Rectal smooth muscle tissue (tissue), 1 donor: ENCODE measurements around the gene SBDS.
"Not testable (repeated sequence)": the region's sequence is repeated elsewhere in the genome, so short reads cannot be mapped to it uniquely, and the experiment has no call there.

Source experiments
- H3K27ac ChIP-seq: one replicate; pipeline ENCODE4 v1.7.0; 2013; ENCODE audit warnings: low read depth, low read length, inconsistent platforms
- H3K27me3 ChIP-seq: one replicate; pipeline ENCODE4 v1.7.0; 2013; ENCODE audit warnings: low read length; ENCODE audit not compliant: control insufficient read depth, insufficient read depth
- H3K36me3 ChIP-seq: one replicate; pipeline ENCODE4 v1.7.0; 2013; ENCODE audit warnings: low read length; ENCODE audit not compliant: control insufficient read depth, insufficient read depth
- H3K4me1 ChIP-seq: one replicate; pipeline ENCODE4 v1.7.0; 2013; ENCODE audit warnings: low read length; ENCODE audit not compliant: control insufficient read depth, insufficient read depth
- H3K4me3 ChIP-seq: one replicate; pipeline ENCODE4 v1.7.0; 2013; ENCODE audit warnings: low read length
- H3K9ac ChIP-seq: one replicate; pipeline ENCODE4 v1.7.0; 2013; ENCODE audit warnings: low read length

SBDS gene

GRCh38 chr7:66978312-66978711 lies 17.1 kb downstream of the SBDS start:
- H3K27me3 ChIP-seq, H3K4me3 ChIP-seq, H3K27ac ChIP-seq, H3K4me1 ChIP-seq, H3K36me3 ChIP-seq, H3K9ac ChIP-seq: not testable (repeated sequence)

GRCh38 chr7:66974986-66975590 lies 20.3 kb downstream of the SBDS start:
- H3K27me3 ChIP-seq: no peaks in the 10 kb centered on the region
- H3K9ac ChIP-seq: no peak overlapping the region
- H3K4me1 ChIP-seq: no peaks in the 10 kb centered on the region
- H3K4me3 ChIP-seq: no peak overlapping the region
- no peak overlapping the region for H3K27ac ChIP-seq
- H3K36me3 ChIP-seq: no peaks in the 10 kb centered on the region

- H3K27me3 ChIP-seq: no peaks in the 10 kb centered on the region
- no peaks in the 10 kb centered on the region for H3K4me1 ChIP-seq
- no peaks in the 10 kb centered on the region for H3K36me3 ChIP-seq
- H3K9ac ChIP-seq: no peak overlapping the region
- H3K4me3 ChIP-seq: no peak overlapping the region
- no peak overlapping the region for H3K27ac ChIP-seq
Observed at GRCh38 chr7:66970310-66970709, 25.1 kb downstream of the SBDS start.

- H3K36me3 ChIP-seq, H3K4me3 ChIP-seq, H3K9ac ChIP-seq: not testable (repeated sequence)
Observed at GRCh38 chr7:66969001-66969400, 26.4 kb downstream of the SBDS start.

GRCh38 chr7:66967029-66967428 lies 28.4 kb downstream of the SBDS start:
- Histone ChIP-seq H3K4me1 (no peaks in the 10 kb centered on the region), H3K27me3 (no peaks in the 10 kb centered on the region), H3K4me3 (no peak overlapping the region), H3K27ac (no peak overlapping the region), H3K36me3 (no peaks in the 10 kb centered on the region), H3K9ac (no peak overlapping the region)

More at GRCh38 chr7:66969001-66969400, 26.4 kb downstream of the SBDS start:
- not testable (repeated sequence) for H3K27ac ChIP-seq, H3K27me3 ChIP-seq, H3K4me1 ChIP-seq

- Histone ChIP-seq H3K4me1 (no peaks in the 10 kb centered on the region), H3K27me3 (no peaks in the 10 kb centered on the region), H3K4me3 (no peak overlapping the region), H3K9ac (no peak overlapping the region), H3K36me3 (peaks cover 3% of the 10 kb centered on the region), H3K27ac (no peak overlapping the region)
Observed at GRCh38 chr7:66964411-66964810, 31.0 kb downstream of the SBDS start.

- no peaks in the 10 kb centered on the region for H3K4me1 ChIP-seq
- no peak overlapping the region for H3K4me3 ChIP-seq
- no peak overlapping the region for H3K9ac ChIP-seq
- H3K36me3 ChIP-seq: peaks cover 12% of the 10 kb centered on the region
- no peak overlapping the region for H3K27ac ChIP-seq
- no peaks in the 10 kb centered on the region for H3K27me3 ChIP-seq
Observed at GRCh38 chr7:66961096-66961495, 34.3 kb downstream of the SBDS start.

- no peak overlapping the region for H3K4me3 ChIP-seq
- no peaks in the 10 kb centered on the region for H3K27me3 ChIP-seq
Observed at GRCh38 chr7:66960192-66960591, 35.2 kb downstream of the SBDS start.

GRCh38 chr7:66958538-66959350 lies 36.6 kb downstream of the SBDS start:
- Histone ChIP-seq H3K4me3 (no peak overlapping the region), H3K27ac (no peak overlapping the region), H3K27me3 (no peaks in the 10 kb centered on the region), H3K36me3 (peaks cover 18% of the 10 kb centered on the region), H3K9ac (no peak overlapping the region), H3K4me1 (no peaks in the 10 kb centered on the region)

More at GRCh38 chr7:66960192-66960591, 35.2 kb downstream of the SBDS start:
- Histone ChIP-seq H3K4me1 (no peaks in the 10 kb centered on the region), H3K36me3 (peaks cover 18% of the 10 kb centered on the region), H3K27ac (no peak overlapping the region), H3K9ac (no peak overlapping the region)

GRCh38 chr7:66957595-66958290 lies 37.6 kb downstream of the SBDS start:
- H3K4me1 ChIP-seq: no peaks in the 10 kb centered on the region
- peaks cover 20% of the 10 kb centered on the region for H3K36me3 ChIP-seq
- no peaks in the 10 kb centered on the region for H3K27me3 ChIP-seq
- no peak overlapping the region for H3K27ac ChIP-seq
- no peak overlapping the region for H3K4me3 ChIP-seq
- no peak overlapping the region for H3K9ac ChIP-seq

GRCh38 chr7:66953044-66953427 lies 42.4 kb downstream of the SBDS start:
- Histone ChIP-seq H3K4me3 (no peak overlapping the region), H3K27ac (no peak overlapping the region), H3K27me3 (no peaks in the 10 kb centered on the region), H3K9ac (no peak overlapping the region), H3K4me1 (no peaks in the 10 kb centered on the region), H3K36me3 (peaks cover 32% of the 10 kb centered on the region)

- H3K4me3 ChIP-seq: no peak overlapping the region
- H3K9ac ChIP-seq: no peak overlapping the region
- no peak overlapping the region for H3K27ac ChIP-seq
- H3K4me1 ChIP-seq: no peaks in the 10 kb centered on the region
- peaks cover 30% of the 10 kb centered on the region for H3K36me3 ChIP-seq
- H3K27me3 ChIP-seq: no peaks in the 10 kb centered on the region
Observed at GRCh38 chr7:66952343-66953043, 42.9 kb downstream of the SBDS start.
